CD4-positive, alpha-beta T cell treated with Interleukin-15 for 4 hours (primary cell): ENCODE data around the gene OPTN.
A peak's percentile ranks its signal among the peaks of the same experiment; 100 is the strongest.
"Not testable (repeated sequence)": the region's sequence is repeated elsewhere in the genome, so short reads cannot be mapped to it uniquely, and the experiment has no call there.

Experiments
- DNase-seq: peaks from one replicate; pipeline ENCODE4 v3.0.0-alpha.2; 2020; ENCODE audit warnings: low spot score

The OPTN gene

GRCh38 chr10:13120786-13121499, 21.0 kb downstream of the OPTN start:
- DNase-seq = no peak

DNA sequence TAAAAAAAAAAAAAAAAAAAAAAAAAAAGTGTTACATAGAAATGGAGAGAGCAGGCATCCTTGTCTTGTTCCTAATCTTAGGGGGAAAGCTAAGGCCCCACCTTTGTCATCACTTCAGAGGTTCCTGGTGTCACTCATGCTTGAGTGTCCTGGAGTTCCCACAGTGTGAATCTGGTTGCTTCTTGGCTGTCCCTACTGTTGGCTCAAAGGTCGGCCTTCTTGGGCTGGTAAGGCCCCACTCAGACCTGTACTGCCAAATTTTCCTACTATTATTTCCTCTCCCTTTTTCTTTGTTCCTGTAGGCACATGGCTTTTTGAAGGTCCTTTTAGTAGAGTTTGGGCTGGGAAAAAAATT, 21.5 kb downstream of the OPTN start:
- DNase-seq = no peak

DNA sequence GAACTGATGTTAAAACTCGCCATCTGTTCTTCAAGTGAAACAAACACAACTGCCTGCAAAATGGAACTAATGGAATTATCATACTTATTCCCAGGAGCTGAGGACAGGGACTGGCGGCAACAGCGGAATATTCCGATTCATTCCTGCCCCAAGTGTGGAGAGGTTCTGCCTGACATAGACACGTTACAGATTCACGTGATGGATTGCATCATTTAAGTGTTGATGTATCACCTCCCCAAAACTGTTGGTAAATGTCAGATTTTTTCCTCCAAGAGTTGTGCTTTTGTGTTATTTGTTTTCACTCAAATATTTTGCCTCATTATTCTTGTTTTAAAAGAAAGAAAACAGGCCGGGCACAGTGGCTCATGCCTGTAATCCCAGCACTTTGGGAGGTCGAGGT, 36.7 kb downstream of the OPTN start:
- no peak for DNase-seq

- DNase-seq = no peak
Observed at GRCh38 chr10:13139150-13139549, 39.2 kb downstream of the OPTN start.

- no peak for DNase-seq
Observed at GRCh38 chr10:13139676-13140075, 39.7 kb downstream of the OPTN start.

- no peak for DNase-seq
Observed at GRCh38 chr10:13140627-13141190, 40.7 kb downstream of the OPTN start.

DNA sequence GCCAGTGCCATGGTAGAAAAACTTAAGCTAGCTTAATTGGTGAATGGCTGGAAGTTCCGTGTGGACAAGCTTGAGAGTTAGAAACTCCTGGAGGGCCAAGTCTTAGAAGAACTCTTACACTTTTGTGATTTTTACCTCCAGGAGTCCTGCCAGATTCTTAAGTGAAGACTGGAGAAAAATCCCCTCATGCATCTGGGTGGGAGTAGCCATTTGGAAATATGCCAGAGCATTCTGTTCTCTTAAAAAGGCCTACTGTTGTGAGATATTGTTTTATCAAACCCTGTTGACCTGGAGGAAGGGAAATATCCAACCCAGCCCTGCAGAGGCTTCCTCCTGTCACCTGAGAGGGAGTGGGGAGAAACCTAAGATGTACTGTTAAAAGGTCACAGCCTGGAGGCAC, 43.8 kb downstream of the OPTN start:
- no peak for DNase-seq

DNA sequence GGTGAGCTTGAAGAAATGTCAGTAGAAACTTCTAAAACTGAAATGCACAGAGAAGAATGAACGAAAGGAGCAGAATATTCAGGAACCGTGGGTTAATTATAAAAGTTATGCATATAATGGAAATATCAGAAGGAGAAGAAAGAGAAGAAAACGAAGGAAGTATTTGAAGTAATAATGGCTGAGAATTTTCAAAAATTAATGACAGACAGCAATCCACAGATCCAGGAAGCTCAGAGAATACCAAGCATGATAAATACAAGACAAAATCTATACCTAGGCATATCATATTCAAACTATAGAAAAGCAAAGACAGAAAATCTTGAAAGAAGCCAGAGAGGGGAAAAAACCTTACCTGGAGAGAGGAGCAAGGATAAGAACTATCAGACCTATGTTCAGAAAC, 44.9 kb downstream of the OPTN start:
- DNase-seq = no peak

DNA sequence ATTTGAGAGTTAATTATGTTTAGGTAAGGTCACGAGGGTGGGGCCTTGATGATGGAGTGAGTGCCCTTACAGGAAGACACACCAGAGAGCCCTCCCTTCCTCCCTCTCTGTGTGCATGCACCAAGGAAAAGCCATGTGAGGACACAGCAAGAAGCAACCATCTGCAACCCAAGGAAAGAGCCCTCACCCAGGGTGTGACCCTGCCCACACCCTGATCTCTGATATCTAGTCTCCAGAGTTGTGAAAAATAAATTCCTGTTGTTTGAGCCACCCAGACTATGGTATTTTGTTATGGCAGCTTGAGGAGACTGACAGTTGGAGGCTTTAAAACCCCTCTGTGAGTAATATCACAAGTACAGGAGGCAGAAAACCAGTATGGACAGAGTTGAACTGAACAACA, 46.4 kb downstream of the OPTN start:
- no peak for DNase-seq

DNA sequence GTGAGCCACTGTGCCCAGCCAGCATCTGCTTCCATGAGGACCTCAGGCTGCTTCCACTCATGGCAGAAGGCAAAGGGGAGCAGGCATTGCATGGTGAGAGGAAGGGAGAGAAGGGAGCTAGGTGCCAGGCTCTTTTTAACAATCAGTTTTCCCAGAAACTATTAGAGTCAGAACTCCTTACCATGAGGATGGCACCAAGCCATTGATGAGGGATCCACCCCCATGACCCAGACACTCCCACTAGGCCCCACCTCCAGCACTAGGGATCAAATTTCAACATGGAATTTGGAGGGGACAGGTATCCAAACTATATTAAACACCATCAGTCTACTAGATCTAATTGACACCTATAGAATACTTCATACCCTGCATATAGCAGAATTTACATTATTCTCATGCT, 47.2 kb downstream of the OPTN start:
- DNase-seq = no peak

GRCh38 chr10:13152296-13152695, 52.3 kb downstream of the OPTN start:
- DNase-seq = no peak

- DNase-seq = not testable (repeated sequence)
Observed at GRCh38 chr10:13155860-13156259, 55.9 kb downstream of the OPTN start.

GRCh38 chr10:13158401-13158800, 58.4 kb downstream of the OPTN start:
- no peak for DNase-seq

- DNase-seq = peak; percentile 98
Observed at GRCh38 chr10:13160934-13161856, 61.2 kb downstream of the OPTN start, which contains the start of gene MCM10. Gene MCM10, plus strand, starts transcription at chr10:13161558. Its CDS starts 2,645 bp downstream, at chr10:13164203.

GRCh38 chr10:13161857-13162271, 61.9 kb downstream of the OPTN start:
- DNase-seq = no peak

DNA sequence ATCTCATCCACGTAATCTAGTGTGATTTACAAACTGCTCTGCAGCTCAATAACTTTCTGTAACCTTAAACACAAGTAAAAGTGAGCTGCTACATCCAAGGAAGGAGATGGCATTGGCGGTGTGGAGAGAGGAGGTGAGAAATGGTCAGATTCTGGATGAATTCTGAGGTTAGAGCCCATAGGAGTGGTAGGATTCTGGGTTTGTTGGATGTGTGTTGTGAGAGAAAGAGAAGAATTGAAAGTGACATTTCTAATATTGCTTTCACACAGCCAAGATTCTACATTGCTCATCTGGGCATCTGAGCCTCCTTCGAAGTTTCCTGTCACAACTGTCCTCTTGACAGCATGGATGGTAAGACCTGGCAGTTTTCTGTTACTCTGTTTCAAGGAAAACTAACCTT, 63.9 kb downstream of the OPTN start:
- DNase-seq = no peak

DNA sequence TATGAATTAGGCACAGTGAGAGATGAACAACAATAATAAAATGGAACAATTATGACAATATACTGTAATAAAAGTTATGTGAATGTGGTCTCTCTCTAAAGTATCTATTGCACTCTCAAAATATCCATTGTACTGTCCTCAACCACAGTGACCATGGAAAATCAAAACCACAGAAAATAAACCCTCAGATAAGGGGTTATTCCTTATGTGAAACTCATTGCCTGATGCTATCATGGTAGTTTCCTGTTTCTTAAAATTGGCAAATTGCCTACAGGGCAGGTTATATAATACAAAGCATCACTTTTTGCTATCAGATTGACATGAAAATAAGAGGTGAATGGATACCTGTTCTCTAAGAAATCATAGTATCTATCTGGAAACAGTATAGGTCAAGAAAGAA, 65.2 kb downstream of the OPTN start:
- DNase-seq = no peak

- DNase-seq = no peak
Observed at GRCh38 chr10:13167568-13167967, 67.6 kb downstream of the OPTN start.

DNA sequence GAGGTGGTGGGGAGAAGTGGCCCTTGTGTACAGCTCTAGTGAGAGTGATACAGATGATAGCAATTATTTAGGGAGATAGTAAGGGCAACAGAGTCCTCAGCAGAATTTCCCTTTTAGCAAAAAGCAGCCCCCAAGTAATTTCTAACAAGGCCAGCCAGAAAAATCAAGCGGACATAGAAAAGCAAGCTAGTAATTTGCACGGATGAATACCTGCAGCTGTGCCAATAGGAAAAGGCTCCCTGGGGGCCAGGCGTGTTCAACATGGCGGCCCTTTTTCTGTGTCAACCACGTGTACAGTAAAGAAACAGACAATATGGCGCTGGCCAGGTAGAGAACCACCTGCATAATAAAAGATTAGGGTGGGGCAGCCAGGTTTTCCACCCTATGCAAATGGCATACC, 68.8 kb downstream of the OPTN start:
- DNase-seq = no peak

DNA sequence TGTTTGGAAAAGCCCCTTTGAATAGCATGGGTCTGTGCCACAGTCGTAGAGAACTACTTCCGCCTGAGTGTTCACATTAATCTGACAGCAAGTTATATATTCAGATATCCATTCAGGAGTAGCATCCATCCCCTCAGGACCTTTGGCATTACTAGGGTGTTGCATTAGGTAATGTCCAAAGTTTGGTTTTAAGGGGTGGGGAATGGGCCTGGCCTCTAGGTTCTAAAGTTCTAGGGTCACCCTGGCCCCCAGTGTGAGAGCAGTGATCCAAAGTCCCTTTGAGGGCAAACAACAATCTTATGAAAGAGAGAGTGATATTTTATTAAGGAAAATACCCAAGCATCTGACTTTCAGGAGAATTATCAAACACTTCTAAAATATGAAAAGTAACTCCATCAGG, 73.7 kb downstream of the OPTN start:
- DNase-seq = no peak

GRCh38 chr10:13180788-13181187, 80.8 kb downstream of the OPTN start:
- DNase-seq = no peak

DNA sequence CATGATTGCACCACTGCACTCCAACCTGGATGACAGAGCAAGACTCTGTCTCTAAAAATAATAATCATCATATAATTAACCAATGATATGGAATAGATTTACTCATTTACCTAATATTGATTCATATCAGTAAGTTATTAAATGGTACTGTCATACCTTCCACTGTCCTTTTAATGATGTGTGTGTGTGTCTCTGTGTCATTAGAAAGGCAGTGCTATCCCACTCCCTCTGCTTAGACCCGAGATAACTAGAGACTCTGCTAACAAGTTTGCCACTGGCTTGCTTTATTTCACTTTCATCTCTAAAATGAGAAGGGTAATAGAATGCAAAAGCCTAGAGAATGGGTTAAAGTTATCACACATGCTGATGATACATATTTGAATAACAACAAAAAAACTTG, 82.5 kb downstream of the OPTN start:
- DNase-seq = no peak

DNA sequence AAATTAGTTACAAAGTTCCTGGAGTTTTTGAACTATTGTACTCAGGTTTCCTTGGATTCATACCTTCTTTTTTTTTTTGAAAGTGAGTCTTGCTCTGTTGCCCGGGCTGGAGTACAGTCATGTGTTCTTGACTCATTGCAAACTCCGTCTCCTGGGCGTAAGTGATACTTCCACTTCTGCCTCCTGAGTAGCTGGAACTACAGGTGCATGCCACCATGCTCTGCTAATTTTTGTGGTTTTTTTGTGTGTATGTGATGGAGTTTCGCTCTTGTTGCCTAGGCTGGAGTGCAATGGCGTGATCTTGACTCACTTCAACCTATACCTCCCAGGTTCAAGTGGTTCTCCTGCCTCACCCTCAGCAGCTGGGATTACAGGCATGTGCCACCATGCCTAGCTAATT, 83.7 kb downstream of the OPTN start:
- DNase-seq = no peak
